OCI-LY1 (cell line): ENCODE data around the gene FGG.

Source experiments
- EZH2 ChIP-seq: fragments of 200-600 bp; sonication (generic), shearing (Covaris generic); IDR thresholded peaks from 2 replicates; pipeline ENCODE4 v1.8.0; 2017; ENCODE audit warnings: borderline replicate concordance, mixed run types, mild to moderate bottlenecking, antibody characterized with exemption, low read length, moderate library complexity, mixed read lengths
- TF ChIP-seq, protein P1 (sequence below): fragments of 200-600 bp; sonication (generic), shearing (Covaris generic); IDR thresholded peaks from 2 replicates; pipeline ENCODE4 v1.5.1; 2017; ENCODE audit warnings: mild to moderate bottlenecking, antibody characterized with exemption, low read length, moderate library complexity, mixed read lengths

DNA sequence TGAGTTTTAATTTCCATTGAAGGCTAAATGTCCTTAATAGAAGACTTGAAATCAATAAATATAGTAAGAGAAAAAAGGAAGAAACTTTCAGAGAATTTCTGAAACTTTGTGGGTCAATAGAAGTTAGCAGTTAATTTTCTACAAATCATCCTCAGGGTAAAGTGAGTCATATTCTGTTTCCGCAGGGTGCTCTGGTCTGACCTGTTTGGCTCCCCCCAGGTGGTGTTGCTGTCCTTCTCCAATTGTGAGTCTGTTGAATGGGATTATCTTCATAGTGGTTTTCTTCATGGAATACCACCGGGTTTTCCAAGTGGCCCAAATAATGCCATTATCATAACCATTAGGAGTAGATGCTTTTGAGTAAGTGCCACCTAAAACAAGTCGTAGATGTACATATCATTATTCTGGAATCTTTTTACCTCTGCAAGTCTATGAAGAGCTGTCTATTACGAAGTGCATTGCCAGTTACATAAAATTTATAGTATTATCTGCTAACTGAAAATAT lies 7.7 kb downstream of the FGG start:
- TF ChIP-seq, protein P1, sequence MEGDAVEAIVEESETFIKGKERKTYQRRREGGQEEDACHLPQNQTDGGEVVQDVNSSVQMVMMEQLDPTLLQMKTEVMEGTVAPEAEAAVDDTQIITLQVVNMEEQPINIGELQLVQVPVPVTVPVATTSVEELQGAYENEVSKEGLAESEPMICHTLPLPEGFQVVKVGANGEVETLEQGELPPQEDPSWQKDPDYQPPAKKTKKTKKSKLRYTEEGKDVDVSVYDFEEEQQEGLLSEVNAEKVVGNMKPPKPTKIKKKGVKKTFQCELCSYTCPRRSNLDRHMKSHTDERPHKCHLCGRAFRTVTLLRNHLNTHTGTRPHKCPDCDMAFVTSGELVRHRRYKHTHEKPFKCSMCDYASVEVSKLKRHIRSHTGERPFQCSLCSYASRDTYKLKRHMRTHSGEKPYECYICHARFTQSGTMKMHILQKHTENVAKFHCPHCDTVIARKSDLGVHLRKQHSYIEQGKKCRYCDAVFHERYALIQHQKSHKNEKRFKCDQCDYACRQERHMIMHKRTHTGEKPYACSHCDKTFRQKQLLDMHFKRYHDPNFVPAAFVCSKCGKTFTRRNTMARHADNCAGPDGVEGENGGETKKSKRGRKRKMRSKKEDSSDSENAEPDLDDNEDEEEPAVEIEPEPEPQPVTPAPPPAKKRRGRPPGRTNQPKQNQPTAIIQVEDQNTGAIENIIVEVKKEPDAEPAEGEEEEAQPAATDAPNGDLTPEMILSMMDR: no peak
- TF ChIP-seq EZH2: no peak
